Vagina (tissue), 2 donors: Measurements from ENCODE around the gene ERC2.

Source experiments
- POLR2A ChIP-seq, 2 donors: fragments of 450-650 bp; IDR thresholded peaks; one replicate each; pipeline ENCODE4 v1.6.1; 2017; ENCODE audit warnings: antibody characterized with exemption in 2 of 2, mild to moderate bottlenecking in 2 of 2, moderate library complexity in 2 of 2
- POLR2AphosphoS5 ChIP-seq, 2 donors: sonication (generic); formaldehyde crosslinking; IDR thresholded peaks; one replicate each; pipeline ENCODE4 v1.9.0; 2017; ENCODE audit warnings: antibody characterized with exemption in 2 of 2, mild to moderate bottlenecking in 2 of 2, low read depth in 1 of 2; ENCODE audit not compliant: insufficient read depth in 1 of 2
- TF ChIP-seq, protein P1 (sequence below), 3 experiments: fragments of 450-650 bp in 2 of 3; fragments of 200-600 bp in 1 of 3; sonication (generic) in 1 of 3; IDR thresholded peaks; one replicate each; pipeline ENCODE4 v1.5.1; 2017 to 2019; ENCODE audit warnings: antibody characterized with exemption in 3 of 3, mild to moderate bottlenecking in 2 of 3, moderate library complexity in 2 of 3

DNA sequence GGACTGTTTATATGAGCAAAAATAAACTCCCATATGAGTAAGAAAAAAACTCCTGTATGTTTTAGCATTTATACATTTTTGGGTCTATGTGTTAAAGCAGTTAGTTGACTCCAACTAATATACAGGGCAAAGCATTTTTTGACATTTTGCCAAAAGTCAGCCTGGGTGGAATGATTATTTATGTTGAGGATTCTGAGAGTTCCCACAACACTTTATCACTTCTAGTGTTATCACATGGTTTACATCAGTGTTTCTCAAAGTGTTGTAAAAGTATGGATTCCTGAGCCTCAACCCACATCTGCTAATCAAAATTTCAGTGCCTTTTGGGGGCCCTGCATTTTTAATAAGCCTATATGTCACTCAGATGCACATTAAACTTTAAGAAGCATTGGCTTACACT is 643.9 kb downstream of the ERC2 start:
- TF ChIP-seq, protein P1, sequence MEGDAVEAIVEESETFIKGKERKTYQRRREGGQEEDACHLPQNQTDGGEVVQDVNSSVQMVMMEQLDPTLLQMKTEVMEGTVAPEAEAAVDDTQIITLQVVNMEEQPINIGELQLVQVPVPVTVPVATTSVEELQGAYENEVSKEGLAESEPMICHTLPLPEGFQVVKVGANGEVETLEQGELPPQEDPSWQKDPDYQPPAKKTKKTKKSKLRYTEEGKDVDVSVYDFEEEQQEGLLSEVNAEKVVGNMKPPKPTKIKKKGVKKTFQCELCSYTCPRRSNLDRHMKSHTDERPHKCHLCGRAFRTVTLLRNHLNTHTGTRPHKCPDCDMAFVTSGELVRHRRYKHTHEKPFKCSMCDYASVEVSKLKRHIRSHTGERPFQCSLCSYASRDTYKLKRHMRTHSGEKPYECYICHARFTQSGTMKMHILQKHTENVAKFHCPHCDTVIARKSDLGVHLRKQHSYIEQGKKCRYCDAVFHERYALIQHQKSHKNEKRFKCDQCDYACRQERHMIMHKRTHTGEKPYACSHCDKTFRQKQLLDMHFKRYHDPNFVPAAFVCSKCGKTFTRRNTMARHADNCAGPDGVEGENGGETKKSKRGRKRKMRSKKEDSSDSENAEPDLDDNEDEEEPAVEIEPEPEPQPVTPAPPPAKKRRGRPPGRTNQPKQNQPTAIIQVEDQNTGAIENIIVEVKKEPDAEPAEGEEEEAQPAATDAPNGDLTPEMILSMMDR (IDR thresholded peaks at IDR 0.05), result no peak
- TF ChIP-seq POLR2AphosphoS5 (IDR thresholded peaks at IDR 0.05; ENCODE audit: insufficient read depth in 1 of 2, low read depth in 1 of 2) (no peak), POLR2A (IDR thresholded peaks at IDR 0.05) (no peak)
